ENCODE data around the gene YIF1A. TPM values are rescaled to one million over a fixed set of nuclear protein-coding genes. Genes with fewer than 3 reads are reported as not detected.

The YIF1A gene
- total and polyA plus RNA-seq, 4 donors, result 46.6 to 128 (median 114) TPM

GRCh38 chr11:66267039-66267378 is 21.9 kb downstream of the YIF1A start:
- 16 to 20% methylated on average over 13 of the region's 13 CpGs for WGBS, 2 donors
- Histone ChIP-seq H3K9me3 (ENCODE audit: control insufficient read depth in 4 of 4, insufficient read depth in 3 of 4, low read length in 3 of 4) (no peaks in the 10 kb centered on the region), H3K27me3 (ENCODE audit: control insufficient read depth in 3 of 3, insufficient read depth in 3 of 3, low read length in 2 of 3) (no peaks in the 10 kb centered on the region), H3K36me3 (ENCODE audit: control insufficient read depth in 4 of 4, insufficient read depth in 4 of 4, low read length in 4 of 4) (peaks cover 0 to 34% (median 18%) of the 10 kb centered on the region in 4 donors), H3K27ac (ENCODE audit: low read depth in 1 of 2, low read length in 1 of 2) (peak overlapping the region; percentile 43 to 93), H3K9ac (ENCODE audit: insufficient read depth in 1 of 2, low read length in 2 of 2) (no peak overlapping the region), H3K4me3 (peak overlapping the region; percentile 40), H3K4me1 (ENCODE audit: control insufficient read depth in 5 of 5, insufficient read depth in 5 of 5, low read length in 5 of 5) (peaks cover 0 to 13% (median 4%) of the 10 kb centered on the region in 5 donors)
- DNase-seq, result no peak
- TF ChIP-seq CTCF (IDR thresholded peaks at IDR 0.05; ENCODE audit: control extremely low read depth, extremely low read depth), result no peak
- no peak for ATAC-seq (ENCODE audit: insufficient read depth, low FRiP score)

- peaks cover 0 to 34% (median 15%) of the 10 kb centered on the region in 4 donors for H3K36me3 ChIP-seq (ENCODE audit: control insufficient read depth in 4 of 4, insufficient read depth in 4 of 4, low read length in 4 of 4)
- no peak overlapping the region for H3K27ac ChIP-seq (ENCODE audit: low read depth in 1 of 2, low read length in 1 of 2)
- no peak overlapping the region for H3K9ac ChIP-seq (ENCODE audit: insufficient read depth in 1 of 2, low read length in 2 of 2)
- no peaks in the 10 kb centered on the region for H3K27me3 ChIP-seq (ENCODE audit: control insufficient read depth in 3 of 3, insufficient read depth in 3 of 3, low read length in 2 of 3)
- DNase-seq (no peak), ATAC-seq (ENCODE audit: insufficient read depth, low FRiP score) (no peak)
- H3K4me1 ChIP-seq (ENCODE audit: control insufficient read depth in 5 of 5, insufficient read depth in 5 of 5, low read length in 5 of 5), result peaks cover 0 to 13% (median 4%) of the 10 kb centered on the region in 5 donors
- H3K9me3 ChIP-seq (ENCODE audit: control insufficient read depth in 4 of 4, insufficient read depth in 3 of 4, low read length in 3 of 4), result no peaks in the 10 kb centered on the region
- 88 to 90% methylated on average over 18 to 20 of the region's 20 CpGs for WGBS, 2 donors
- no peak for TF ChIP-seq CTCF (IDR thresholded peaks at IDR 0.05; ENCODE audit: control extremely low read depth, extremely low read depth)
- H3K4me3 ChIP-seq, result no peak overlapping the region
These were observed 22.4 kb downstream of the YIF1A start for GRCh38 chr11:66266378-66267038.

- H3K36me3 ChIP-seq (ENCODE audit: control insufficient read depth in 4 of 4, insufficient read depth in 4 of 4, low read length in 4 of 4), result peaks cover 0 to 34% (median 16%) of the 10 kb centered on the region in 4 donors
- WGBS, 2 donors, result 95% methylated on average over 26 of the region's 26 CpGs
- H3K4me1 ChIP-seq (ENCODE audit: control insufficient read depth in 5 of 5, insufficient read depth in 5 of 5, low read length in 5 of 5), result peaks cover 0 to 13% (median 4%) of the 10 kb centered on the region in 5 donors
- no peak overlapping the region for H3K4me3 ChIP-seq
- no peak for TF ChIP-seq CTCF (IDR thresholded peaks at IDR 0.05; ENCODE audit: control extremely low read depth, extremely low read depth)
- DNase-seq (no peak), ATAC-seq (ENCODE audit: insufficient read depth, low FRiP score) (no peak)
- H3K9ac ChIP-seq (ENCODE audit: insufficient read depth in 1 of 2, low read length in 2 of 2), result no peak overlapping the region
- H3K27me3 ChIP-seq (ENCODE audit: control insufficient read depth in 3 of 3, insufficient read depth in 3 of 3, low read length in 2 of 3), result no peaks in the 10 kb centered on the region
- H3K27ac ChIP-seq (ENCODE audit: low read depth in 1 of 2, low read length in 1 of 2), result peak overlapping the region in 1 of 2 donors; percentile 1
- no peaks in the 10 kb centered on the region for H3K9me3 ChIP-seq (ENCODE audit: control insufficient read depth in 4 of 4, insufficient read depth in 3 of 4, low read length in 3 of 4)
These were observed 23.2 kb downstream of the YIF1A start for GRCh38 chr11:66265531-66266377.

Data from lung (tissue), 12 donors.